Mucosa of stomach (tissue), 1 donor: Measurements from ENCODE around the gene EXD3.

ENCODE experiments used
- H3K27me3 ChIP-seq: one replicate; pipeline ENCODE4 v1.7.0; 2013; ENCODE audit warnings: mild to moderate bottlenecking, low read length; ENCODE audit not compliant: control insufficient read depth, insufficient read depth
- H3K36me3 ChIP-seq: one replicate; pipeline ENCODE4 v1.7.0; 2013; ENCODE audit warnings: low read length; ENCODE audit not compliant: control insufficient read depth, insufficient read depth
- H3K4me1 ChIP-seq: one replicate; pipeline ENCODE4 v1.7.0; 2013; ENCODE audit warnings: mild to moderate bottlenecking, low read length; ENCODE audit not compliant: control insufficient read depth, insufficient read depth
- H3K4me3 ChIP-seq: one replicate; pipeline ENCODE4 v1.7.0; 2013; ENCODE audit warnings: low read length
- H3K9ac ChIP-seq: one replicate; pipeline ENCODE4 v1.7.0; 2013; ENCODE audit warnings: mild to moderate bottlenecking, low read length, moderate library complexity
- H3K9me3 ChIP-seq: one replicate; pipeline ENCODE4 v1.7.0; 2013; ENCODE audit warnings: mild to moderate bottlenecking, low read length, moderate library complexity; ENCODE audit not compliant: control insufficient read depth
- donor health status: Pancreatic carcinoma.

EXD3 gene

DNA sequence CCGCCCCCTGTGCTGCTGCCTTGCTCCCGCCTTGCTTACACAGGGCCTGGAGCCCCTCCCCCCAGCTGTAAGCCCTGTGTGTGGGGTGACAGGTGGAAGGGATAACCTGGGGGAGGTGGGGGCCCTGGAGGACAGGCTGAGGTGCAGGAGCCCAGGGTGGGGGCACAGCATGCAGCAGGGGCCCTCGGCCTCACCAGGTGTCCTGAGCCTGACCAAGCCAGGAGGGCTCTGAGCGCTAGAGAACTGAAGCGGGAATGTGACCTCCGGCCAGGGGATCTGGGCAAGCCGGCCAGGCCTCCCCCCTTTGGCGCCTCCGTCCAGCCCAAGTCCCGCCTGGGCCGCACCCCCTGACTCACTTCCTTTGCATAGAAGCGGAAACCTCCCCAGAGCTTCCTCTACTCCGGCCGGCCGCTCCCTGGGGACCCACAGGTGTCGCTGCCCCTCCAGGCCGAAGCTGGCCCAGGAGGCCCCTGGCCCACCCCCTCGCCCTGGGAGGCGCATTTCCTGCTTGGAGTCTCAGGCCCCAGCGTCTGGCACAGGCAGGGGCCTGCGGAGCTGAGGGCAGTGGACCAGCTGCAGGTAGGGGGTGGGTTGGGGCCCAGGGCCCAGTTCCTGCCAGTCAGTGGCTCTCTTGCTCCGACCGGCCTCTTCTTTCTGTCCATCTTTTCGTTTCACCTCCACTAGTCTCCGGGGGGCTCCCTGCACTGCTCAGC is 145.5 kb downstream of the EXD3 start, which contains the start of gene TOR4A:
TOR4A (plus strand) TSS at position 398 of the 713 bp plus-strand sequence. CDS start 964 bp downstream, outside the sequence.
- Histone ChIP-seq H3K9me3 (no peaks in the 10 kb centered on the region), H3K36me3 (no peaks in the 10 kb centered on the region), H3K4me1 (peaks cover 44% of the 10 kb centered on the region), H3K4me3 (peak within 1 kb of the TSS; percentile 67), H3K9ac (peak within 1 kb of the TSS; percentile 93), H3K27me3 (no peaks in the 10 kb centered on the region)

DNA sequence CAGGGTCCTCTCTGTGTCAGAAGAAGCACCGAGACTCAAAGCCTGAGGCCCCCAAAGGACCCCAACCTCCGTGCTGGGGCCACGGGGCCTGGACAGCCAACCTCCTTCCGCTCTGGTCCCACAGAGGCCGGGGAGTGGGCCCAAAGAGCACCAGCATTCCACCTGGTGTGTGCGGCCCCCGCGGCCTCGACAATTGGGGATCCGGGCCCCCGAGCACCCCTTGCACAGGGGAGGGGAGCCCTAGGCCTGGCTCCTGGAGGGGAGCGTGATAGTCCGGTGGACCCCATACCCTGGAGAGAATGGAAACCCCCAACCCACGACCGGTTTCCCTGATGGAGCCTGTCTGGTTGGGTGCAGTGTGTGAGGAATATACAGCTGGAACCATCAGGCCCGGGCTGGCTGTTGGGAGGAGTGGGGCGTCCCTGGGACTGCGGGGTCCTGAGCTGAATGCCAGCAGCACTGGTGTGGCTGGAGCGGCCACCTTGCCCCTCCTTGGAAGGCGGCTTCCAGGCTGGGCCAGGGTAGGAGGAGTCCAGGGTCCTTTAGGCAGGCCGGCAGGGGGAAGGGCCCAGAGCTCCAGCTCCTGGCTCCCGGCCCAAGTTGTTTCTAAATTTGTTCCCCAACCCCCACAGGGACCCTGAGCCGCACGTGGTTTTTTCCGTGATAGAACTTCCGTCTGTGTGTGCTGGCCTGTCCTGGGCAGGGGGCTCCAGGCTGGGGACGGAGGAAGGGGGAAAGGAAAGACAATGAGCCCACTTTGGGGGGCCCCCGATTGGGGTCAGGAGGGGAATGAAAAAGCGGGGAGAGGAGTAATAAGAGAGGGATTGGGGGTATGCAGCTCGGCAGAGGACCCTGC is 146.3 kb downstream of the EXD3 start:
- no peaks in the 10 kb centered on the region for H3K27me3 ChIP-seq
- peak overlapping the region; percentile 93 for H3K9ac ChIP-seq
- peak overlapping the region; percentile 17 for H3K4me3 ChIP-seq

DNA sequence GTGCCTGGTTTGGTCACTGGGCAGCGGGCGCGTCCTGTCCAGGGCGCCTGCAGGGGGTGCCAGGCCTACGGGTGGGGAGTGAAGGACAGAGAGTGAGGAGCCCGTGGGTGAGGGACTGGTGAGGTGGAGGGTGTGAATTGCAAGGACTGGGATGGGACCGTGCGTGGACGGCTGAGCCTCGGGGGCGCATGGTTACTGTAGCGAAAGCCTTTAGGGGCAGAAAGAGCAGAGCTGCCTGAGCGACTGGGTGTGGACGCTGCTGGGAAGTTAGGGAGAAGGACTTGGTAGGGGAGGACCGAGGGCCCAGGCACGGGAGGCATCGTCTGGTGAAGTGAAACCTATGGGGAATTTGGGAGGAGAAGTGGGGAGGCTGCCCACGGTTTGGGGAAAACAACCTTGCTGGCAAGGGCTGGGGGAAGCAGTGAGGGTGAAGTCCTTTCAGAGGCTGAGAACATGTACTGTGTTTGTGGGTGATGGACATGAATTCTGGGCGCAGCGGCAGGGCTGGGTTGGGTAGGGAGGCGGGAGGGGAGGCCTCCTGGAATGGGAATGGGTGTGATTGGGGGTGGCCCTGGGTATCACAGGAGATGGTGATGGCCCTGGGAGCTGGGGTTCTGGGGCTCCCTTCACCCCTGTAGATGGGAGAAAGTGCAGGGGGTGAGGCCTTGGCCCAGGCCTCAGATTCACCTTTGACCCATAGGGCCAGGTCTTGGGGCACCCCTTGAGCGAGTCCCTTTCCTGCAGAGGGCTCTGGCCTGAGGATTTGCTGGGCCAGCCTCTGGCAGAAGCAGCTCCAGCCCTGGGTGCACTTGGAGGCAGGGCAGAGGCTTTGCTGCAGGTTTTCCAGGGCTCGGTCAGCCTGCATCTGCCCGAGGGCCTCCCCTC is 147.1 kb downstream of the EXD3 start:
- Histone ChIP-seq H3K4me3 (no peak overlapping the region), H3K4me1 (peaks cover 44% of the 10 kb centered on the region), H3K9ac (peak overlapping the region; percentile 93), H3K27me3 (no peaks in the 10 kb centered on the region), H3K36me3 (peaks cover 6% of the 10 kb centered on the region), H3K9me3 (no peaks in the 10 kb centered on the region)

More for the DNA sequence above, 146.3 kb downstream of the EXD3 start:
- H3K9me3 ChIP-seq = no peaks in the 10 kb centered on the region
- peaks cover 6% of the 10 kb centered on the region for H3K36me3 ChIP-seq
- H3K4me1 ChIP-seq = peaks cover 44% of the 10 kb centered on the region

DNA sequence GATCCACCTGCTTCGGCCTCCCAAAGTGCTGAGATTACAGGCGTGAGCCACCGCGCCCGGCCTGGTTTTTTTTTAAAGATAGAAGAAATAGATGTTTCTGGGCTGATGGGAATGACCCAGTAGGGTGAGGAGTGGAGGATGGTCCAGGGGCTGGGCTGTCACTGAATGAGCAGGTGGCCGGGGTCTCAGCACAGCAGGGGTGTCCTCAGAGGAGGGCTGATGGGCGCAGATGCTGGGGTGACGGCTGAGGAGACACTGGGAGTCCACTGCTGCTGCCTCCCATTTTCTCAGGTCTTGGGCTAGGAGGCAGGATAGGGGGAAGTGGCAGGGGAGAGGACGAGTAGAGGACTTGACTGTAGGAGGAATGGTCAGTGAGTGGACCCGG is 147.8 kb downstream of the EXD3 start:
- no peaks in the 10 kb centered on the region for H3K9me3 ChIP-seq
- H3K4me1 ChIP-seq = peaks cover 39% of the 10 kb centered on the region
- H3K27me3 ChIP-seq = no peaks in the 10 kb centered on the region
- no peak overlapping the region for H3K4me3 ChIP-seq
- no peak overlapping the region for H3K9ac ChIP-seq
- peaks cover 6% of the 10 kb centered on the region for H3K36me3 ChIP-seq

DNA sequence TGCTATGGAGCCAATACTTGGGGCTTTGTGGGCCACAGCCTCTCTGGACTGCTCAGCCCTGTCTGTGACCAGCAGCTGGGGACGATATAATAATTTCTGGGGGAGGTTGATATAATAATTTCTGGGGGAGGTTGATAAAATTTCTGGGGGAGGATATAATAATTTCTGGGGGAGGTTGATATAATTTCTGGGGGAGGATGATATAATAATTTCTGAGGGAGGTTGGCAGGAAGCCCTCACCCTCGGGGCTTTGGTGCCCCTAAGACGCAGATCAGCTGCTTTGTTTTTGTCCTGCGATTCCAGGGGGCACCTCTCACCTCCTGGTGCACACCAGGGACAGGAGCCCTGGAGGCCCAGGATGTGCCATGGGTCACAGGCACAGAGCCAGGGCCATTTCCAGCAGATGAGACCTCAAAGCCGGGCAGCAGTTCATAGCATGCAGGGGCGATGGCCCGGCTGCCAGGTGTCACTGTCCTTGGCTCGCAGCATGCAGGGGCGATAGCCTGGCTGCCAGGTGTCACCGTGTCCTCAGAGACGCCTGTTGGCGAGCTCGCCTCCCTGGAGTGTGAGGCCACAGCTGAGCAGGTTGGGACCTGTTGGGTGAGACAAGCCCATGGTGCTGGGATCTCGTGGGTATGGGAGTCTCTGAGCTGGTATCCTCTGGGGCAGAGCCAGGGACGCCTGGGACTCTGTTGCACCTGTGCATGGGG is 149.2 kb downstream of the EXD3 start:
- Histone ChIP-seq H3K27me3 (no peaks in the 10 kb centered on the region), H3K4me1 (peaks cover 49% of the 10 kb centered on the region), H3K4me3 (no peak overlapping the region), H3K9ac (peak overlapping the region; percentile 50), H3K9me3 (no peaks in the 10 kb centered on the region), H3K36me3 (peaks cover 6% of the 10 kb centered on the region)

DNA sequence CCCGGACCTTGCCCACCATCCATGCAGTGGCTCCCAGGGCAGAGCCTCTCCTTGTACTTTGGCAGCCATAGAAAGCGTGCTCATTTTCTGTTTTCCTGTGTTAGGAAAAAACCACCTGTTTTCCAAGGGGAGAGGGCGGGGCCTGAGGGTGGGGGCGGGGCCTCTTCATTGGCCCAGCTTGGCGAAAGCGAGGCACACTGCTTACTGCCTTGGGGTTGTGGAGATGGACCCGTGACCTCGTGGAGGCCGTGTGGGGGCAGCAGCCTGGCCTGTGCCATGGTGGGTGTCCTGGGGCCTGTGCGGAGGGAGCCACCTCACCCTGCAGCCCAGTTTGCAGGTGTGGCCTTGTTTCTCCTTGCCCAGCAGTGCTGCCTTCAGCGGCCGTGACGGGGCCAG is 149.9 kb downstream of the EXD3 start:
- Histone ChIP-seq H3K27me3 (no peaks in the 10 kb centered on the region), H3K9me3 (no peaks in the 10 kb centered on the region), H3K9ac (no peak overlapping the region), H3K4me1 (peaks cover 55% of the 10 kb centered on the region), H3K36me3 (peaks cover 6% of the 10 kb centered on the region), H3K4me3 (no peak overlapping the region)

DNA sequence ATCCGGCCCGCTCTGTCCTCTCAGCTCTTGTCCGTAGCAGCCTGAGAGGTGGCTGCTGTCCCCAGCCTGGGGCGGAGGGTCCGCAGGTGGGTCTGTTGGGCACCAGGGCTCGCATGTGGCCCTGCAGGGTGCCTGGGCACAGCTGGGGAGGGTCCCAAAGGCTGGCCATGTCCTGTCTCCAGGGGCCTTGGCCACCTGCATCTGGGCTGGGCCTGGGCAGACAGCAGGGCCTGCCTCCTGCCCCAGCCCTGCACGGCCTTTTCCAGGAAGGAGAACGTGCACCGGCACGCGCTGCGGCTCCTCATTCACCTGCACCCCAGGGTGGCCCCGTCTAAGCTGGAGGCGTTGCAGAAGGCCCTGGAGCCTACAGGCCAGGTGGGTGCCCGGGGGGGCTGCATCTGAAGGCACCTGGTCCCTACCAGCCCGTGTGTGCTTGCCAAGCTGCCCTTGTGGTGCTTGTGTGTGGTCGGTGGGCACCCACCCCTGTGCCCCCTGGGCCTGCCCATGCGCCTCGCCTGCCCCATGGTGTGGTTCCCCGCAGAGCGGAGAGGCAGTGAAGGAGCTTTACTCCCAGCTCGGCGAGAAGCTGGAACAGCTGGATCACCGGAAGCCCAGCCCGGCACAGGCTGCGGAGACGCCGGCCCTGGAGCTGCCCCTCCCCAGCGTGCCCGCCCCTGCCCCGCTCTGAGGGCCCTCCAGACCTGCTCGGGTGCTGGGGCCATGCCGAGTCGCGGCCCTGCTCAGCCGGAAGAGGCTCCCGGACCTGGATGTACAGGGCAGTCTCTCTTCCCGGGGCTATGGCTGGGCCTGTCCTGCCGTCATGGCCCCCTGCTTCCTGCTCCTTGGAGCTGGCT is 150.5 kb downstream of the EXD3 start:
- H3K4me3 ChIP-seq = no peak overlapping the region
- H3K4me1 ChIP-seq = peaks cover 58% of the 10 kb centered on the region
- H3K9me3 ChIP-seq = no peaks in the 10 kb centered on the region
- peaks cover 6% of the 10 kb centered on the region for H3K36me3 ChIP-seq
- no peak overlapping the region for H3K9ac ChIP-seq
- no peaks in the 10 kb centered on the region for H3K27me3 ChIP-seq

DNA sequence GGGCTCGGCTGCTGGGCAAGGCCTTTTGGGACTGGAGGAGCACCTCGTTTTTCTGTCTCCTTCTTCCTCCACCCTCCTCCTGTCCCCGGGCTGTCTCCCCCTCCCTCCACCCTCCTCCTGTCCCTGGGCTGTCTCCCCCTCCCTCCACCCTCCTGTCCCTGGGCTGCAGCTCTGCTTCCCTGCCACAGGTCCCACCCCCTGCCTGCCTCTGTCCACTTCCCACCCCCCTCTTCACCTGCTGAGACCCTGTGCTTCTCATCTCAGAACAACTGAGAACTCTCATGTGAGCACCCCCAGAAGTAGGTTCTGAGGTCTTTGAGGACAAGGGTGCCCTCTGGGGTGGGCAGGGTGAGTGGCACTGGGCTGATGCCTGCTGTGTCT is 151.3 kb downstream of the EXD3 start:
- no peak overlapping the region for H3K9ac ChIP-seq
- H3K4me3 ChIP-seq = no peak overlapping the region
- H3K9me3 ChIP-seq = no peaks in the 10 kb centered on the region
- peaks cover 6% of the 10 kb centered on the region for H3K36me3 ChIP-seq
- H3K4me1 ChIP-seq = peaks cover 51% of the 10 kb centered on the region
- no peaks in the 10 kb centered on the region for H3K27me3 ChIP-seq

DNA sequence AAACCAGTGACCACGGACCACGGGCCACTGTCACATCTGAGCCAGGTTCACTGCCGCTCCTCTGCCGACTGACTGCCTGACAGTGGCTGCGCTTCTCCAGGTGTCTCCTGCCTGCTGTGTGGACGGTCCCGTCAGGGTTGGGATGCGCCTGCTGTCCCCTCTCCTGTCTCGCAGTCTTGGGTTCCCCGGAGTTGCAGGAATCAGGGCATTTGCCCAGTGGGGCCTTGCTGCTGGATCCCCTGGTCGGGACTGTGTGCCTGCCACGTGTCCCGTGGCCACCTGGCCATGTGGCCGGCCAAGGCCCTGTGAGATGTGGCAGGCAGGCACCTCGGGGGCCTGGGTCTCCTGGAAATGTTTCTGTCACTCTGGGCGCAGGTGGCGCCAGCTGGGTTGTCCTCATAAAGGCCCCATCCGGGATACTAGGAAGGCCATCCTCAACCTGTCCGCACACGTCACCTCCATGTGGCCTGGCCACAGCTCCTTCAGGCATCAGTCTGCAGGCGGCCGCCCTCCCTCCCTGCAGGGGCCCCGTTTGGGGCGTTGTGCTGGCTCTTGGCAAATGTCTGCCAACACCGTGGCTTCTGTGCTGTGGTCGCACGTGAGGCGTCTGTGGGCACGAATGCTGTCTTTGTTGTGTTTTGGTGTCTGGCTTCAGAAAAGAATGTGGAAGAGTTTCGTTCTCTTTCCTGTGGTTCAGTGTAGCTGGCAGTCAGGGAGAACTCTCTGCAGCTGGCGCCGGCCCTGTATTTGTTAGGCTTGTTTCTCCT is 151.8 kb downstream of the EXD3 start:
- Histone ChIP-seq H3K4me3 (no peak overlapping the region), H3K27me3 (no peaks in the 10 kb centered on the region), H3K36me3 (peaks cover 6% of the 10 kb centered on the region), H3K4me1 (peaks cover 45% of the 10 kb centered on the region), H3K9me3 (no peaks in the 10 kb centered on the region), H3K9ac (no peak overlapping the region)

DNA sequence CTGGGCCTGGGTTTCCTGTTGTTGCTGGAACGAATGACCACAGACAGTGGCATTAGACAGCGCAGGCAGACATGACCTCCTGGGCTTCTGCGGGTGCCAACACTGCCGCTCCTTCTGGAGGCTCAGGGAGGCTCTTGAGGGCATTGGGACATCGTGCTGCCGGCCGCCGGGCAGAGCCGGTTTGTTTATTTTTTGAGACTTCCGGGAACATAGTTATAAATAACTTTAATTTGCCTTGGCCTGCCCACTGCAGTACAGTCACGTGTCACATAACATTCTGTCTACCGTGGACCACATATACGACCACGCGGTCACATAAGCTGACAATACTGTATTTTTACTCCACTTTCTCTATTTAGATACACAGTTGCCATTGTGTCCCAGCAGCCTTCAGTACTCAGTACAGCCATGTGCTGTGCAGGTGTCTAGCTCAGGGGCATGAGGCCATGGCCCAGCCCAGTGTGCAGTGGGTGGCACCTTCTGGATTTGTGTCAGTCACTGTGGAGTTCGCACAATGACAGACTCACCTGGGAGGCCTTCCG is 153.7 kb downstream of the EXD3 start:
- Histone ChIP-seq H3K36me3 (peaks cover 6% of the 10 kb centered on the region), H3K27me3 (no peaks in the 10 kb centered on the region), H3K9ac (peak overlapping the region; percentile 7), H3K4me1 (peaks cover 29% of the 10 kb centered on the region), H3K4me3 (no peak overlapping the region), H3K9me3 (no peaks in the 10 kb centered on the region)
